Vagina (tissue), 2 donors: ENCODE results near the gene IL17RE. TPM values are rescaled to one million over a fixed set of nuclear protein-coding genes. Genes with fewer than 3 reads are reported as not detected.
A peak's percentile ranks its signal among the peaks of the same experiment; 100 is the strongest.

Source experiments
- DNase-seq, 2 donors: peaks; one replicate each; pipeline ENCODE4 v3.0.0-alpha.2; 2017; ENCODE audit errors: extremely low spot score in 2 of 2
- H3K27ac ChIP-seq: fragments of 200-600 bp; sonication (generic); one replicate; pipeline ENCODE4 v1.5.1; 2019
- H3K27me3 ChIP-seq: fragments of 200-600 bp; sonication (generic); one replicate; pipeline ENCODE4 v1.5.1; 2019
- H3K36me3 ChIP-seq, 2 donors: fragments of 200-600 bp; sonication (generic); one replicate each; pipeline ENCODE4 v1.5.1; 2017 to 2019
- H3K4me1 ChIP-seq: fragments of 200-600 bp; sonication (generic); one replicate; pipeline ENCODE4 v1.5.1; 2019
- H3K4me3 ChIP-seq, 2 donors: fragments of 200-600 bp; sonication (generic); 1 replicate in 1 of 2; 2 replicates in 1 of 2; pipeline ENCODE4 v1.5.1; 2016 to 2019
- H3K9me3 ChIP-seq: fragments of 200-600 bp; sonication (generic); one replicate; pipeline ENCODE4 v1.5.1; 2019
- POLR2A ChIP-seq, 2 donors: fragments of 450-650 bp; IDR thresholded peaks; one replicate each; pipeline ENCODE4 v1.6.1; 2017; ENCODE audit warnings: antibody characterized with exemption in 2 of 2, mild to moderate bottlenecking in 2 of 2, moderate library complexity in 2 of 2
- POLR2AphosphoS5 ChIP-seq, 2 donors: sonication (generic); formaldehyde crosslinking; IDR thresholded peaks; one replicate each; pipeline ENCODE4 v1.9.0; 2017; ENCODE audit warnings: antibody characterized with exemption in 2 of 2, mild to moderate bottlenecking in 2 of 2, low read depth in 1 of 2; ENCODE audit not compliant: insufficient read depth in 1 of 2
- intact Hi-C: fragments of 100-400 bp; cut with DNase I; formaldehyde crosslinking; loops from one replicate; pipeline ENCODE4 v1.15.1; 2023
- total RNA-seq: library from RNA; depleted of rRNA; stranded (reverse); fragments of >200 nt; gene quantifications from one replicate; pipeline ENCODE4 v1.2.3, GENCODE V29; 2016
- TF ChIP-seq, protein P1 (sequence below), 3 experiments: fragments of 450-650 bp in 2 of 3; fragments of 200-600 bp in 1 of 3; sonication (generic) in 1 of 3; IDR thresholded peaks; one replicate each; pipeline ENCODE4 v1.5.1; 2017 to 2019; ENCODE audit warnings: antibody characterized with exemption in 3 of 3, mild to moderate bottlenecking in 2 of 3, moderate library complexity in 2 of 3

Gene IL17RE
- total RNA-seq, 1 donor from 2014 or later: 15.2 TPM

DNA sequence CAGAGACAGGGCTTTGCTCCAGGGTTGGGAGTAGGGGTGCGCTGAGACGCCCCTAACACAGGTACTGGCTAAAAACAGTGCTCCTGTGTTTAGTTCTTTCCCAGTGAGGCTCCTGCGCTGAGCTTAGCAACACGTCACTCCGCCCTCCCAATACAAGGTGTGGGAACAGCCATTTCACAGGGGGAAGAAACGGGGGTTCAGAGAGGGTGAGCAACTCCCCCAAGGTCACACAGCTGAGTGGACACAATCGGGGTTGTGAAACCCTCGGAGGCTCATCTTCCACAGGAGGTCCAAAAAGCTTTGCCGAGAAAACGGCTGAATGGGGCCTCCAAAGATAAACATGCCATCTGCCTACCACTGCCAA, 48.9 kb downstream of the IL17RE start:
- no peak overlapping the region for H3K27ac ChIP-seq
- no peaks in the 10 kb centered on the region for H3K27me3 ChIP-seq
- intact Hi-C loops: no loop called here
- H3K4me3 ChIP-seq: peak overlapping the region; percentile 46 to 53
- no peaks in the 10 kb centered on the region for H3K36me3 ChIP-seq
- DNase-seq: no peak
- TF ChIP-seq, protein P1, sequence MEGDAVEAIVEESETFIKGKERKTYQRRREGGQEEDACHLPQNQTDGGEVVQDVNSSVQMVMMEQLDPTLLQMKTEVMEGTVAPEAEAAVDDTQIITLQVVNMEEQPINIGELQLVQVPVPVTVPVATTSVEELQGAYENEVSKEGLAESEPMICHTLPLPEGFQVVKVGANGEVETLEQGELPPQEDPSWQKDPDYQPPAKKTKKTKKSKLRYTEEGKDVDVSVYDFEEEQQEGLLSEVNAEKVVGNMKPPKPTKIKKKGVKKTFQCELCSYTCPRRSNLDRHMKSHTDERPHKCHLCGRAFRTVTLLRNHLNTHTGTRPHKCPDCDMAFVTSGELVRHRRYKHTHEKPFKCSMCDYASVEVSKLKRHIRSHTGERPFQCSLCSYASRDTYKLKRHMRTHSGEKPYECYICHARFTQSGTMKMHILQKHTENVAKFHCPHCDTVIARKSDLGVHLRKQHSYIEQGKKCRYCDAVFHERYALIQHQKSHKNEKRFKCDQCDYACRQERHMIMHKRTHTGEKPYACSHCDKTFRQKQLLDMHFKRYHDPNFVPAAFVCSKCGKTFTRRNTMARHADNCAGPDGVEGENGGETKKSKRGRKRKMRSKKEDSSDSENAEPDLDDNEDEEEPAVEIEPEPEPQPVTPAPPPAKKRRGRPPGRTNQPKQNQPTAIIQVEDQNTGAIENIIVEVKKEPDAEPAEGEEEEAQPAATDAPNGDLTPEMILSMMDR (IDR thresholded peaks at IDR 0.05): no peak
- H3K4me1 ChIP-seq: peaks cover 26% of the 10 kb centered on the region
- H3K9me3 ChIP-seq: no peaks in the 10 kb centered on the region

DNA sequence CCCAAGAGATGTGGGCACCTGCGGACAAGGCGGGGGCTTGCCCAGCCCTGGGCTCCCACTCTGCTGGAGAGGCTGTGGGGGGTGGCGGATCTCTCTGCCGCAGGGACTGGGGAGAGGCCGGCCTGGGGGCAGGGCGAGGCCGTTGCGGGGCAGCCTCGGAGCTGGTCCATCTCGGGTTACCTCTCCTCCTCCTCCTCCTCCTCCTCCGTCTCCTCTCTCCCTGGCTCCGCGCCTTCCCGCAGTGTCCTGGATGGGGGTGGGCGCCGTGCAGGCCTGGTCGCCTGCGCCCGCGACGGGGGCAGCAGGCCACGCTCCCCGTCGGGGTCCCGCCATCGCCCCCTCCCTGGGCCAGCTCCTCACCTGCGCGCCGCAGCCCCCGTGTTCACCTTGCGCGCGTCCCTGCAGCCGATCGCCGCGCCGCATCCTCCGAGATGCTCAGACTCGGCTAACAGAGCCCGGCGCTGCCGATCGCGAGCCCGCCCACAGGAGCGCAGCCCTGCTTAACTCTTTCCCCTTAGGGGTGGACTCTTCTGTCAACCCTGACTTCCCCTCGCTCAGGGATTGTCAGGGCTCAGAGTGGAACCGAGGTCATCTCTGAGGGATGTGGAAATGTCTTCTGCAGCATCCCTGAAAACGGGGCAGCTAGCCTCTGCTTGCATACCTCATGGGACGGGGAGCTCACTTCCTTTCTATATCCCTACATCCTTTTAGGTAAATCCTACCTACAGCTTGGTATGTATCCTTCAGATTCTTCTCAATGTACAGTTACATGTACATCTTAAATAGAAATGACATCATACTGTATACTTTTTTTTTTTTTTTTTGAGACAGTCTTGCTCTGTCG, 49.5 kb downstream of the IL17RE start, which contains the start of gene PRRT3:
TSS of gene PRRT3 (minus strand) at position 447 of the 844 bp plus-strand sequence. CDS start 2,293 bp downstream, outside the sequence.
- intact Hi-C loops: no loop called here
- Histone ChIP-seq H3K4me1 (peaks cover 26% of the 10 kb centered on the region), H3K4me3 (peak within 1 kb of the TSS; percentile 46 to 53), H3K27ac (no peak within 1 kb of the TSS), H3K27me3 (no peaks in the 10 kb centered on the region), H3K36me3 (no peaks in the 10 kb centered on the region), H3K9me3 (no peaks in the 10 kb centered on the region)
- TF ChIP-seq, protein P1 (IDR thresholded peaks at IDR 0.05): no peak
- no peak for TF ChIP-seq POLR2A (IDR thresholded peaks at IDR 0.05)
- no peak for TF ChIP-seq POLR2AphosphoS5 (IDR thresholded peaks at IDR 0.05; ENCODE audit: insufficient read depth in 1 of 2, low read depth in 1 of 2)
- DNase-seq: no peak

DNA sequence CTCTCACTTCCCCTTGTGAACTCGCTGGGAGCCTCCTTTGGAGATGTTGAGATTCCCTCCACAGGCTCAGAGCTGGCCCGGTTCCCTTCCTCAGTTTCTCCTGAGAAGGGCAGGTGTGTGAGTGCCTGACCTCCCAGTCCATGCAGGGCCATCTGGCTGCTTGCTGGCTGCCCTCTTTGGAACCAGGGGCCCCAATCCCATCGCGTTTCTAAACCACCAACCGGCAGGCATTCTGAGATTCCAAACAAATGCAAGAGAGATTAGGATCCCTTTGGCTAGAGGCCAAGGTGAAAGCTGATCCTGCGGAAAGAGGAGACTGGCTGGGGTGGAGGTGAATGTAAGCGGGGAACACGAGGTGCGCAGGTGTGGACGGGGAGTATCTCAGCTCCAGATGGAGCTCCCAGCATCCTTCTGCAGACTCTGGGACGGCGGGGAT, 52.4 kb downstream of the IL17RE start:
- no peaks in the 10 kb centered on the region for H3K27me3 ChIP-seq
- H3K27ac ChIP-seq: no peak overlapping the region
- TF ChIP-seq, protein P1 (IDR thresholded peaks at IDR 0.05): no peak
- TF ChIP-seq POLR2A (IDR thresholded peaks at IDR 0.05) (no peak), POLR2AphosphoS5 (IDR thresholded peaks at IDR 0.05; ENCODE audit: insufficient read depth in 1 of 2, low read depth in 1 of 2) (no peak)
- intact Hi-C loops: no loop called here
- no peak for DNase-seq
- peaks cover 11% of the 10 kb centered on the region for H3K4me1 ChIP-seq
- H3K36me3 ChIP-seq: no peaks in the 10 kb centered on the region
- no peak overlapping the region for H3K4me3 ChIP-seq
- H3K9me3 ChIP-seq: no peaks in the 10 kb centered on the region

DNA sequence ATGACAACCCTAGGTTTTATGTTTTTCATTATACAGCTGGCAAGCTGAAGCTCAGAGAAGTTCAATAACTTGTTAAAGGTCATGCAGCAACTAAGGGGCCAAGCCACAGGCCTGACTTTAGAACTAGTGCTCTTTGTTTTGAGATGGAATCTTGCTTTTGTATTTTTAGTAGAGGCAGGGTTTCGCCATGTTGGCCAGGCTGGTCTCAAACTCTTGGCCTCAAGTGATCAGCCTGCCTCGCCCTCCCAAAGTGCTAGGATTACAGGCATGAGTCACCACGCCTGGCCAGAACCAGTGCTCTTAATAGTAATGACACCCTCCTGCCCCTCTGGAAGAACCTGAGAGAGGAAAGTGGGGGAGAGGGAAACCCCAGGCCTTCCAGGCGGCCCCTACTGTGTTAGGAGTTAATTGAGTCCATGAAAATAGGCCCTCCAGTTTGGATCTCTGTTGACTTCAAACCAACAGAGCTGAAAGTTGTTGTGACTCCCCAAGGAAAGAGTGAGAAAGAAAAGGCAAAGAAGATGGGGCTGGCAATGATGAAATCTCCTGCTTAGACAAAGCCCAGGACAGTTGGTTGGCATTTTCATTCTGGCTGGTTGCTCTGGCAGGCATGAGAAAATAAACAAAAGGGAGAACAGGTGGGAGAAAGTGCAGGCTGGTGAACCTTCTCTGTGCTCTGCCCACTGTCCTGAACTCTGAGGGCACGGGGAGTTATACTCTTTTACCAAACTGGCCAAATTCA, 53.1 kb downstream of the IL17RE start:
- Histone ChIP-seq H3K27me3 (no peaks in the 10 kb centered on the region), H3K36me3 (no peaks in the 10 kb centered on the region), H3K9me3 (no peaks in the 10 kb centered on the region), H3K4me3 (no peak overlapping the region), H3K4me1 (peaks cover 11% of the 10 kb centered on the region), H3K27ac (no peak overlapping the region)
- TF ChIP-seq, protein P1 (IDR thresholded peaks at IDR 0.05): no peak
- TF ChIP-seq POLR2AphosphoS5 (IDR thresholded peaks at IDR 0.05; ENCODE audit: insufficient read depth in 1 of 2, low read depth in 1 of 2): no peak
- TF ChIP-seq POLR2A (IDR thresholded peaks at IDR 0.05): no peak
- intact Hi-C loops: no loop called here
- no peak for DNase-seq
